IPS-NIHi11 (cell line): ENCODE data around the gene APOL1.
"Not testable (repeated sequence)": the region's sequence is repeated elsewhere in the genome, so short reads cannot be mapped to it uniquely, and the experiment has no call there.

ENCODE experiments used
- DNase-seq: peaks from one replicate; pipeline ENCODE4 v3.0.0; 2012; ENCODE audit warnings: mixed read lengths, low spot score

Gene APOL1

GRCh38 chr22:36252754-36253522 lies at the start of gene APOL1:
Gene APOL1, plus strand, starts transcription at chr22:36253133. Its CDS starts 1,823 bp downstream, at chr22:36254956.
- no peak for DNase-seq

GRCh38 chr22:36203441-36203840 lies 49.5 kb upstream of the APOL1 start:
- DNase-seq: not testable (repeated sequence)

- DNase-seq: no peak
Measured at GRCh38 chr22:36204001-36204631, 48.8 kb upstream of the APOL1 start.

GRCh38 chr22:36204632-36205015 lies 48.3 kb upstream of the APOL1 start:
- no peak for DNase-seq

DNA sequence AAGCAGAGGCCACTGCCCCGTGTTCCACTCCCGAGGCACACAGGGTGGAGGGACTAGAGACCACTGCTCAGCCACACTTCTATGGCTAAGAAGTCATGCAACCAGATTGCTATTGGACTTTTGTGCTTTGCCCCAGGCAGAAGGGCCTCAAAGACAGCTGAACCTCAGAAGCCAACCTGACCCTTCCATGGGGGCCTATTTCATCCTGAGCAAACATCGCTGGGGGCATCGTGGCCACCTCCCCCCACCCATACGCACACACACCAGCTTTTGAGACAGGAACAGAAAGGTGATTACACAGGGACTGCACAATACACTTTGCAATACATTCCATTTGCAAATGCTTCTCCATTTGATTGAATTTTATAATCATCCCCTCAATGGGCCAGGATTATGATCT lies 47.4 kb upstream of the APOL1 start:
- DNase-seq: not testable (repeated sequence)

DNA sequence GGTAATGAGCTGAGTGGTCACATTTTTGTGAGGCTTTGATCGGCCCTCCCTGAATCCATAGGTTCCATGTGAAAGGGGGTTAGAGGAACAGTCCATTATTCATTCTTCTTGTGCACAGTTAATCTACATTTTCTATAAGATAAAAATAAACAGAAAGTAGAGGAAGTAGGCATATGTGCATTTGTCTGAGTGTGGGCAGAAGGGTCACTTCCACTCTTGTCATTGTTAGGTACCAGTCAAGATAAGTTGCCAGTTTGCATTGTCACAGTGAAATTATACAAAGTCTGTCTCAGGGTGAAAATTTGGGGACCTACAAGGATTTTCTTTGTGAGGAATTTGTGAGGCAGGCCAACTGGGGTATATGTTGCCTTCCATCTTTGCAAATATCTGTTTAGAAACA lies 46.7 kb upstream of the APOL1 start:
- DNase-seq: no peak

- DNase-seq: no peak
Measured at GRCh38 chr22:36208162-36208765, 44.7 kb upstream of the APOL1 start.

DNA sequence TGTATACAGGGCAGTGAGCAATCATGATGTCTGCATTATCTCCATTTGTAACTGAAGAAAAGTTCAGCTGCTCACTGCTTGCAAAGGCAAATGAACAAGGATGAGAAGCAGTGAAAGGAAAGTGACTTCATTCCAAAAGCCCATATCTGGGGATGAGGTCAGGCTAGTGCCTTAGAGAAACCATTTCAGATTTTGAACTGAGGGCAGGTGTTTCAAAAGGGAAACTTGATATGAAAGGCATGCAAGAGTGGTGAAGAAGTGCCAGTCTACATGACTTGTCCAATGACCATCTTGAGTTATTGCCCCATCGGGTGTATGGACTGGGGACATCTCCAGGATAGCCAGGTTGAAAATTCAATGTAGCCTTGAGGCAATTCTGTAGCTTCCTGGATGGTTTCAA lies 44.0 kb upstream of the APOL1 start:
- DNase-seq: no peak

DNA sequence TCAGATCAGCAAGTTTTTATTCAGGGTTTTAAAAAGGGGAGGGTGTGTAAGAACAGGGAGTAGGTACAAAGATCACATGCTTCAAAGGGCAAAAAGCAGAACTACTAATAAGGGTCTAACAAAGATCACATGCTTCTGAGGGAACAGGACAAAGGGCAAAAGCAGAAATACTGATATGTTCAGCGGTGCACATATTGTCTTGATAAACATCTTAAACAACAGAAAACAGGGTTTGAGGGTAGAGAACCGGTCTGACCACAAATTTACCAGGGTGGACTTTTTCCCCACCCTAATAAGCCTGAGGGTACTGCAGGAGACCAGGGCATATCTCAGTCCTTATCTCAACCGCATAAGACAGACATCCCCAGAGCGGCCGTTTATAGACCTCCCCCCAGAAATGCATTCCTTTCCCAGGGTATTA lies 43.4 kb upstream of the APOL1 start:
- not testable (repeated sequence) for DNase-seq

GRCh38 chr22:36210224-36210623 lies 42.7 kb upstream of the APOL1 start:
- DNase-seq: no peak

DNA sequence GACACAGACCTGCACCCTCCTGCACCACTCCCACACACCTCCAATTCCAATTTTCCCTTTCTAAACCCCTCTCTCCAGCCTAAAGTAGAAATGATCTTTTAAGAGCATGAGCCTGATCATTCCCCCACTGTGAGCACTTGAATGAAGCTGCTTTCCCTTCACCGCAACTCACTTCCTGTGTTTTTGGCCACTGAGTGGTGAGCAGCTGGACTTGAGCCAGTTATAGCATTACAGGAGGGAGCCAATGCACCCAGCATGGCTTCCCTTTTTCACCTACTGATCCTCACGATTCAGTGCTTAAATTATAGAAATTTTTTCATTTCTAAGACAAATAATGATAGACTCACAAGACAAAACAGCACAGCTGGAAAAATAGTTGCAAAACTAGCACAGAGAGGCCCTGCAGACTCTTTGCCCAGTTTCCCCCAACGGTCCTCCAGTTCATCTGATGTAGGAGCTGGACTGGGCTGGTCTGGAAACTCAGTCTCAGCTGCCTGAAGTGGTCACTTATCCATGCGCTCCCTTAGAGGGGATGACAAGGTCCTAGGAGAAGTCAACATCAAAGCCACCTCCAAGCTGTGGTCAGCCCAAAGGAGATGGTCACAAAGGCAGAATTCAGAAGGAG lies 41.6 kb upstream of the APOL1 start:
- no peak for DNase-seq

DNA sequence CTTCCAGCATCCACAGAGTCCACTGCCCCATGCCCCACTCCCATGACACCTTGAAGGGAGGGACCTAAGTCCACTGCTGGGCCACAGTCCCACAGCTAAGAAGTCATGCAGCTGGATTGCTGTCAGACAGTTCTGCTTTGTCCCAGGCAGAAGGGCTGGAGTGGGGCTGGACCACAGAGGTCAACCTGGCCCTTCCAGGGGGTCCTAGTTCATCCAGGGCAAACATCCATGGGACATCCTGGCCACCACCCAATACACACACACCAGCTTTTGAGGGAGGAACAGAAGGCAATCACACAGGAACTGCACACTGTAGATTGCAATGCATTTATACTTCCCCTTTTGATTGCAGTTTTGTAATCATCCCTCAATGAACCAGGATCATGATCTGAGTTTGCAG lies 40.0 kb upstream of the APOL1 start:
- DNase-seq: no peak

GRCh38 chr22:36213586-36213985 lies 39.3 kb upstream of the APOL1 start:
- DNase-seq: no peak

DNA sequence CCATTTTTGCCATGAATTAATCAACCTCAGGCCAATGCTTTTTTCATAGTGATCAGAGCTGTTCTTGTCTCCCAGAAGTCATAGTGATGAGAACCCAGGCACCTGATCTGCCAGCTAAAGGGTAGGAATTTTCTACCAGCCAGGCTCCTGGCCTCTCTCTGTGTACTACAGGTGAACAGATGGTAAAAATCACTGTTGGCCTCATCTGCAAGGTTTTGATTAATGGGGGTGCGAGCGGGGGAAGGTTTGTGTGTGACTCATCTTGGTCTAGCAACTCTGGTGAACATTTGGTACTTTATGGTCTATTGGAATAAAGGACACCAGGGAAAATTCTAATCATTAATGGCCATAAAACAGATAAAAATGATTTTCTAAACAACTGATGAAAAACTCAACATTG lies 37.0 kb upstream of the APOL1 start:
- no peak for DNase-seq

GRCh38 chr22:36218648-36219193 lies 34.2 kb upstream of the APOL1 start:
- DNase-seq: no peak

- no peak for DNase-seq
Measured at GRCh38 chr22:36220451-36220921, 32.4 kb upstream of the APOL1 start.

GRCh38 chr22:36221799-36222751 lies 30.9 kb upstream of the APOL1 start:
- peak; percentile 74 for DNase-seq

GRCh38 chr22:36222887-36223450 lies 30.0 kb upstream of the APOL1 start:
- DNase-seq: no peak

DNA sequence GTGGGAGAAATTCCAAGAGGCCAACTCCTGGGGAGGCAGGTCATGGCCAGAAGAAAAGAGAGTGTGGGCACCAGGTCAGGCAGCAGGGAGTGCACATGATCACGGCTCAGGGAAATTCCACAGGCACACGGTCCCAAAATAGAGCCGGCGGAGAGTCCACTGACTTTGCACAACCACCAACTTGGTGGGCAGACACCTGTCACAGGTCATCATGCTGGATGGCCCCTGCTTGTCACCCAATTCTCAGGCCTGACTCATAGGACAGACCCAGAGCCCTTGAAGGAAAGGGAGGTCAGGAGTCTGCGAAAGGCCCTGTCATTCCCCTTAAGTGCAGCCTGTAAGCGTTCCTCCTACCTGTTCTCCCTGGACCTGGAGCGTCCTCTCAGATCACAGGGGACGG lies 29.4 kb upstream of the APOL1 start:
- no peak for DNase-seq

DNA sequence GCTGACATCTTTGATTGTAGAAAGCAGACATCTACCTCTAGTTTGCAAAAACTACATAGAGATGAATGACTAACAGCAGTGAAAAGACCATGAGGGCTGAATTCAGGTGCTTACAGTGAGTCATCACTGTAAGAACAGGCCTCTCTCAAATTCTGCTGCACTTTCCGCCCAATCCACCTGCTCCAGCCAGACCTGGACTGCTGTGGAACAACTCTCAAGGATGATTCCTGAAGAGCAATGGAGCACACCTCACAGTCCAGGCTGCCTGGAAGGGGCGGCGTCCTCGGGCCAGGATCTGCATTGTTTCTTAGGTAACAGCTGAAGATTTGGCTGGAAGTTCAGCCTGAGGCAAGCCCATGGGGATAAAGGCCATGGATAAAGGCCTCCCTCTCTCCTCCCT lies 28.7 kb upstream of the APOL1 start:
- DNase-seq: no peak
